IMR-90 (cell line): ENCODE data around the gene ANKMY2. TPM values are rescaled to one million over a fixed set of nuclear protein-coding genes. Genes with fewer than 3 reads are reported as not detected.

ENCODE experiments used
- ATAC-seq: fragments of 200-7000 bp; cut with Tn5 transposase; 2 replicates; pipeline ENCODE4 v1.9.1; 2020; ENCODE audit warnings: low read depth, mild to moderate bottlenecking, moderate library complexity
- BruUV-seq: library from RNA; stranded (reverse); fragments of 400-500 nt; replicated peaks from 2 replicates; lab custom pipeline; 2021; lab: Mats Ljungman, UMichigan
- CTCF ChIA-PET: fragments of 300-600 bp; formaldehyde crosslinking; extraction: SDS; loops from one replicate; lab custom pipeline; 2021; ENCODE audit warnings: antibody characterized with exemption; lab: Yijun Ruan, JAX
- POLR2A ChIA-PET: fragments of 300-600 bp; sonication (Branson Sonifier 250); formaldehyde crosslinking; loops from one replicate; lab custom pipeline; 2022; ENCODE audit warnings: antibody characterized with exemption; ENCODE audit not compliant: unreplicated experiment; lab: Charles Lee
- DNase-seq: peaks from one replicate; pipeline ENCODE4 v3.0.0; 2013
- H2AFZ ChIP-seq: replicated peaks from 2 replicates; pipeline ENCODE3; 2013; ENCODE audit warnings: low read length, mild to moderate bottlenecking; ENCODE audit not compliant: poor library complexity
- H2AK5ac ChIP-seq: 2 replicates; pipeline ENCODE4 v1.6.1; 2013; ENCODE audit warnings: low read depth, low read length, inconsistent platforms
- H2AK9ac ChIP-seq: replicated peaks from 2 replicates; pipeline ENCODE3; 2013; ENCODE audit warnings: mild to moderate bottlenecking, low read depth, low read length, moderate library complexity; ENCODE audit not compliant: poor library complexity
- H2BK120ac ChIP-seq: 2 replicates; pipeline ENCODE4 v1.6.1; 2013; ENCODE audit warnings: low read depth, low read length, inconsistent platforms
- H2BK15ac ChIP-seq: 3 replicates; pipeline ENCODE4 v1.6.1; 2013; ENCODE audit warnings: low read depth, low read length, inconsistent platforms
- H2BK20ac ChIP-seq: 2 replicates; pipeline ENCODE4 v1.6.1; 2013; ENCODE audit warnings: low read depth, mild to moderate bottlenecking, inconsistent platforms, low read length, moderate library complexity
- H2BK5ac ChIP-seq: 2 replicates; pipeline ENCODE4 v1.6.1; 2013; ENCODE audit warnings: mild to moderate bottlenecking, low read depth, low read length, inconsistent platforms; ENCODE audit not compliant: poor library complexity, severe bottlenecking
- H3K14ac ChIP-seq: replicated peaks from 2 replicates; pipeline ENCODE4 v1.6.1; 2013; ENCODE audit warnings: low read depth, low read length, inconsistent platforms
- H3K18ac ChIP-seq: 2 replicates; pipeline ENCODE4 v1.6.1; 2013; ENCODE audit warnings: low read depth, low read length, control low read depth
- H3K23ac ChIP-seq: 2 replicates; pipeline ENCODE4 v1.6.1; 2013; ENCODE audit warnings: low read depth, low read length, inconsistent platforms
- H3K27ac ChIP-seq: 2 replicates; pipeline ENCODE4 v1.5.1; 2013; ENCODE audit warnings: mild to moderate bottlenecking, control low read depth, low read length; ENCODE audit not compliant: insufficient read depth
- H3K27me3 ChIP-seq: 2 replicates; pipeline ENCODE4 v1.6.1; 2013; ENCODE audit warnings: low read length; ENCODE audit not compliant: control insufficient read depth, insufficient read depth
- H3K36me3 ChIP-seq: 2 replicates; pipeline ENCODE4 v1.6.1; 2013; ENCODE audit warnings: low read length, mixed read lengths; ENCODE audit not compliant: control insufficient read depth, insufficient read depth
- H3K4ac ChIP-seq: 2 replicates; pipeline ENCODE4 v1.6.1; 2013; ENCODE audit warnings: low read depth, low read length, inconsistent platforms
- H3K4me1 ChIP-seq: 2 replicates; pipeline ENCODE4 v1.6.1; 2013; ENCODE audit warnings: low read length, mixed read lengths; ENCODE audit not compliant: control insufficient read depth, insufficient read depth
- H3K4me2 ChIP-seq: 2 replicates; pipeline ENCODE4 v1.6.1; 2013; ENCODE audit warnings: low read depth, mild to moderate bottlenecking, control low read depth, low read length, moderate library complexity
- H3K4me3 ChIP-seq: 2 replicates; pipeline ENCODE4 v1.5.1; 2013; ENCODE audit warnings: low read depth, mild to moderate bottlenecking, control low read depth, low read length, moderate library complexity; ENCODE audit not compliant: insufficient read depth
- H3K56ac ChIP-seq: 2 replicates; pipeline ENCODE4 v1.6.1; 2013; ENCODE audit warnings: low read length, inconsistent platforms; ENCODE audit not compliant: insufficient read depth; ENCODE audit errors: extremely low read depth
- H3K79me1 ChIP-seq, 2 experiments: 2 replicates each; pipeline ENCODE4 v1.6.1; 2013; ENCODE audit warnings: low read length in 2 of 2, inconsistent platforms in 1 of 2, low read depth in 1 of 2
- H3K9ac ChIP-seq: 2 replicates; pipeline ENCODE4 v1.6.1; 2013; ENCODE audit warnings: low read depth, low read length, control low read depth
- H3K9me1 ChIP-seq: 2 replicates; pipeline ENCODE4 v1.6.1; 2013; ENCODE audit warnings: low read length, inconsistent platforms; ENCODE audit not compliant: insufficient read depth
- H3K9me3 ChIP-seq: 2 replicates; pipeline ENCODE4 v1.6.1; 2013; ENCODE audit warnings: low read length; ENCODE audit not compliant: control insufficient read depth, insufficient read depth
- H4K20me1 ChIP-seq: 2 replicates; pipeline ENCODE4 v1.6.1; 2013; ENCODE audit warnings: low read length, inconsistent platforms; ENCODE audit not compliant: insufficient read depth
- H4K5ac ChIP-seq: 2 replicates; pipeline ENCODE4 v1.6.1; 2013; ENCODE audit warnings: mild to moderate bottlenecking, low read depth, low read length, control low read depth
- H4K8ac ChIP-seq, 2 experiments: 2 replicates each; pipeline ENCODE4 v1.6.1; 2013; ENCODE audit warnings: low read depth in 2 of 2, low read length in 2 of 2, control low read depth in 1 of 2, inconsistent platforms in 1 of 2
- H4K91ac ChIP-seq: 2 replicates; pipeline ENCODE4 v1.6.1; 2013; ENCODE audit warnings: low read depth, low read length, inconsistent platforms; ENCODE audit not compliant: insufficient read depth
- BHLHE40 ChIP-seq: fragments of 150-350 bp; IDR thresholded peaks from 2 replicates; pipeline ENCODE4 v1.6.1; 2016; ENCODE audit warnings: mild to moderate bottlenecking, low read depth, low read length
- CEBPB ChIP-seq: IDR thresholded peaks from 2 replicates; pipeline ENCODE4 v1.6.1; 2012; ENCODE audit warnings: low read depth, low read length, improper control_type of control experiment
- CHD1 ChIP-seq: IDR thresholded peaks from 2 replicates; pipeline ENCODE4 v1.6.1; 2012; ENCODE audit warnings: low read depth, low read length, improper control_type of control experiment
- ELK1 ChIP-seq: fragments of 150-350 bp; IDR thresholded peaks from 2 replicates; pipeline ENCODE4 v1.6.1; 2016; ENCODE audit warnings: low read depth, mild to moderate bottlenecking, low read length, moderate library complexity, borderline replicate concordance
- FOS ChIP-seq: fragments of 150-350 bp; IDR thresholded peaks from 2 replicates; pipeline ENCODE4 v1.6.1; 2016; ENCODE audit warnings: low read depth, low read length
- MAFK ChIP-seq: IDR thresholded peaks from 2 replicates; pipeline ENCODE4 v1.6.1; 2012; ENCODE audit warnings: low read depth, low read length, improper control_type of control experiment
- MAZ ChIP-seq: IDR thresholded peaks from 2 replicates; pipeline ENCODE4 v1.6.1; 2012; ENCODE audit warnings: low read depth, mild to moderate bottlenecking, low read length, improper control_type of control experiment, moderate library complexity, borderline replicate concordance
- MXI1 ChIP-seq: IDR thresholded peaks from 2 replicates; pipeline ENCODE4 v1.6.1; 2012; ENCODE audit warnings: low read depth, mild to moderate bottlenecking, low read length, moderate library complexity, borderline replicate concordance
- NFE2L2 ChIP-seq: fragments of 150-350 bp; IDR thresholded peaks from 2 replicates; pipeline ENCODE4 v1.6.1; 2016; ENCODE audit warnings: low read depth, mild to moderate bottlenecking, low read length
- POLR2A ChIP-seq: IDR thresholded peaks from 2 replicates; pipeline ENCODE4 v1.6.1; 2012; ENCODE audit warnings: mild to moderate bottlenecking, low read depth, low read length
- RAD21 ChIP-seq: IDR thresholded peaks from 2 replicates; pipeline ENCODE4 v1.6.1; 2012; ENCODE audit warnings: low read length, improper control_type of control experiment
- RCOR1 ChIP-seq: IDR thresholded peaks from 2 replicates; pipeline ENCODE4 v1.6.1; 2012; ENCODE audit warnings: mild to moderate bottlenecking, low read length, improper control_type of control experiment; ENCODE audit not compliant: insufficient replicate concordance
- RFX5 ChIP-seq: IDR thresholded peaks from 2 replicates; pipeline ENCODE4 v1.8.0; 2012; ENCODE audit warnings: low read depth, mild to moderate bottlenecking, low read length, moderate library complexity
- SMC3 ChIP-seq: fragments of 150-350 bp; IDR thresholded peaks from 2 replicates; pipeline ENCODE4 v1.6.1; 2016; ENCODE audit warnings: low read depth, mild to moderate bottlenecking, antibody characterized with exemption, low read length, moderate library complexity
- USF2 ChIP-seq: fragments of 150-350 bp; IDR thresholded peaks from 2 replicates; pipeline ENCODE4 v1.6.1; 2017; ENCODE audit warnings: mild to moderate bottlenecking, antibody characterized with exemption, low read length, low read depth
- WGBS, 2 experiments: methylation state at CpG; one replicate each; pipeline versions ENCODE4 v1.1.5 to v1.1.7; 2013; ENCODE audit warnings: missing lambda C conversion rate in 2 of 2; ENCODE audit not compliant: insufficient read length in 1 of 2; ENCODE audit errors: extremely low coverage in 2 of 2; 5-methylcytosine and 5-hydroxymethylcytosine counted together
- dilution Hi-C: fragments of 300-500 bp; cut with HindIII; formaldehyde crosslinking; loops from one replicate; pipeline ENCODE4 v1.14.3; 2018; ENCODE audit warnings: low sequenced_read_pairs; ENCODE audit not compliant: unreplicated experiment
- in situ Hi-C: fragments of 300-500 bp; cut with MboI; formaldehyde crosslinking; loops from 3 replicates; pipeline ENCODE4 v1.14.3; 2019; ENCODE audit warnings: low sequenced_read_pairs, inconsistent platforms, mixed read lengths
- intact Hi-C: fragments of 100-400 bp; cut with micrococcal nuclease; formaldehyde crosslinking; loops from 2 replicates; pipeline ENCODE4 v1.10.0; 2022
- polyA plus RNA-seq, 3 experiments: library from polyadenylated mRNA; depleted of rRNA; stranded (reverse); fragments of >200 nt; gene quantifications; 2 replicates each; pipeline ENCODE4 v1.2.3, GENCODE V29; 2012; ENCODE audit warnings: low replicate concordance in 1 of 3
- total RNA-seq: library from RNA; depleted of rRNA; stranded (reverse); fragments of >200 nt; gene quantifications from 2 replicates; pipeline ENCODE4 v1.2.3, GENCODE V29; 2012
- TF ChIP-seq, protein P1 (sequence below): conservative IDR thresholded peaks from 2 replicates; pipeline ENCODE4 v1.5.1; 2012; ENCODE audit warnings: mild to moderate bottlenecking, low read depth, low read length, improper control_type of control experiment

The ANKMY2 gene
- total and polyA plus RNA-seq, 2 of the 4 experiments (the other 2 are of a cell fraction): 19.5 to 41.9 TPM

- Histone ChIP-seq H4K5ac (no peak overlapping the region), H2BK5ac (no peak overlapping the region), H3K27ac (no peak overlapping the region), H3K9me3 (no peaks in the 10 kb centered on the region), H3K14ac (no peak overlapping the region), H2AFZ (no peak overlapping the region), H3K4me2 (peak overlapping the region; percentile 19; the same call in 1 of the 2 replicates), H4K91ac (no peak overlapping the region), H3K79me1 (peaks cover 27 to 72% of the 10 kb centered on the region in 2 experiments), H3K4me3 (no peak overlapping the region), H3K23ac (no peak overlapping the region), H4K20me1 (peaks cover 18% of the 10 kb centered on the region; the same call in 1 of the 2 replicates), H2BK120ac (no peak overlapping the region), H2AK5ac (peak overlapping the region; percentile 0; the same call in 1 of the 2 replicates), H3K4ac (no peak overlapping the region), H3K27me3 (no peaks in the 10 kb centered on the region), H2BK20ac (no peak overlapping the region), H4K8ac (no peak overlapping the region; a peak in 1 of 4 replicates), H3K36me3 (no peaks in the 10 kb centered on the region), H3K9me1 (peaks cover 14% of the 10 kb centered on the region), H3K56ac (no peak overlapping the region), H3K18ac (no peak overlapping the region), H3K9ac (no peak overlapping the region), H3K4me1 (peaks cover 8% of the 10 kb centered on the region), H2AK9ac (no peak overlapping the region), H2BK15ac (no peak overlapping the region)
- in situ Hi-C loops (no loop called here), dilution Hi-C loops (no loop called here), intact Hi-C loops (loop anchor here (5.0 kb wide), 2 partner anchors 154 to 269 kb away; partner anchors contain the start of gene AGR2)
- 43% methylated on average over 1 of the region's 1 CpG; no CpG with 5 or more reads in 1 of the 2 experiments for WGBS, 2 experiments
- no TSS peak for BruUV-seq
- DNase-seq (no peak), ATAC-seq (no peak)
- TF ChIP-seq MAFK (no peak), RFX5 (no peak), NFE2L2 (no peak), CHD1 (no peak), RAD21 (no peak), MAZ (no peak), ELK1 (no peak), POLR2A (no peak), FOS (no peak), RCOR1 (no peak), CEBPB (no peak), BHLHE40 (no peak), SMC3 (no peak), MXI1 (no peak), USF2 (no peak)
- TF ChIP-seq, protein P1, sequence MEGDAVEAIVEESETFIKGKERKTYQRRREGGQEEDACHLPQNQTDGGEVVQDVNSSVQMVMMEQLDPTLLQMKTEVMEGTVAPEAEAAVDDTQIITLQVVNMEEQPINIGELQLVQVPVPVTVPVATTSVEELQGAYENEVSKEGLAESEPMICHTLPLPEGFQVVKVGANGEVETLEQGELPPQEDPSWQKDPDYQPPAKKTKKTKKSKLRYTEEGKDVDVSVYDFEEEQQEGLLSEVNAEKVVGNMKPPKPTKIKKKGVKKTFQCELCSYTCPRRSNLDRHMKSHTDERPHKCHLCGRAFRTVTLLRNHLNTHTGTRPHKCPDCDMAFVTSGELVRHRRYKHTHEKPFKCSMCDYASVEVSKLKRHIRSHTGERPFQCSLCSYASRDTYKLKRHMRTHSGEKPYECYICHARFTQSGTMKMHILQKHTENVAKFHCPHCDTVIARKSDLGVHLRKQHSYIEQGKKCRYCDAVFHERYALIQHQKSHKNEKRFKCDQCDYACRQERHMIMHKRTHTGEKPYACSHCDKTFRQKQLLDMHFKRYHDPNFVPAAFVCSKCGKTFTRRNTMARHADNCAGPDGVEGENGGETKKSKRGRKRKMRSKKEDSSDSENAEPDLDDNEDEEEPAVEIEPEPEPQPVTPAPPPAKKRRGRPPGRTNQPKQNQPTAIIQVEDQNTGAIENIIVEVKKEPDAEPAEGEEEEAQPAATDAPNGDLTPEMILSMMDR: no peak
- CTCF ChIA-PET: no interaction called here
- POLR2A ChIA-PET: interaction anchor here (0.6 kb wide), 1 partner anchor 642 kb away, joined by 3 read pairs; no protein-coding TSS in a partner anchor
These were observed 3.0 kb upstream of the ANKMY2 start for GRCh38 chr7:16648551-16648950.
